HCT116 (cell line): Measurements from ENCODE around the gene CLCF1.

Source experiments
- CTCF ChIP-seq, 3 experiments: fragments of 200-600 bp in 1 of 3; sonication (generic) in 1 of 3; IDR thresholded peaks in 2 of 3; conservative IDR thresholded peaks in 1 of 3; 2 replicates each; pipeline ENCODE4 v1.5.1; 2012 to 2017; ENCODE audit warnings: low read depth in 2 of 3, low read length in 2 of 3, antibody characterized with exemption in 1 of 3, borderline replicate concordance in 1 of 3, control low read depth in 1 of 3, mild to moderate bottlenecking in 1 of 3, mixed read lengths in 1 of 3, mixed run types in 1 of 3, moderate library complexity in 1 of 3; ENCODE audit not compliant: insufficient read depth in 1 of 3
- EZH2 ChIP-seq: fragments of 200-600 bp; sonication (generic); IDR thresholded peaks from 2 replicates; pipeline ENCODE4 v1.6.1; 2017; ENCODE audit warnings: antibody characterized with exemption, mixed run types
- EZH2phosphoT487 ChIP-seq: fragments of 200-600 bp; IDR thresholded peaks from 2 replicates; pipeline ENCODE4 v1.6.1; 2018; ENCODE audit warnings: antibody characterized with exemption, borderline replicate concordance
- JUND ChIP-seq: IDR thresholded peaks from 2 replicates; pipeline ENCODE4 v1.6.1; 2012
- POLR2A ChIP-seq: IDR thresholded peaks from 2 replicates; pipeline ENCODE4 v1.7.0; 2011; ENCODE audit warnings: borderline replicate concordance; ENCODE audit not compliant: insufficient read depth, insufficient read length; ENCODE audit errors: extremely low read depth
- REST ChIP-seq: IDR thresholded peaks from 2 replicates; pipeline ENCODE4 v1.6.1; 2012; ENCODE audit warnings: low read depth
- SIN3A ChIP-seq: IDR thresholded peaks from 2 replicates; pipeline ENCODE4 v1.6.1; 2012; ENCODE audit warnings: low read depth
- YY1 ChIP-seq: IDR thresholded peaks from 2 replicates; pipeline ENCODE4 v1.6.1; 2011; ENCODE audit warnings: low read length, low read depth, moderate library complexity, mild to moderate bottlenecking; ENCODE audit not compliant: insufficient replicate concordance; ENCODE audit errors: extremely low read depth
- ZFX ChIP-seq: fragments of 450-650 bp; IDR thresholded peaks from 2 replicates; pipeline ENCODE4 v1.6.1; 2017
- ZNF274 ChIP-seq: fragments of 200-500 bp; sonication (Bioruptor generic); IDR thresholded peaks from 2 replicates; pipeline ENCODE4 v1.6.1; 2014; ENCODE audit warnings: mild to moderate bottlenecking, low read depth, low read length, inconsistent platforms

- TF ChIP-seq POLR2A (no peak), CTCF (IDR thresholded peaks at IDR 0.05 in 2 of 3, conservative IDR thresholded peaks at IDR 0.05 in 1 of 3; ENCODE audit: borderline replicate concordance in 1 of 3, insufficient read depth in 1 of 3, low read depth in 2 of 3, low read length in 2 of 3) (no peak), EZH2phosphoT487 (no peak), YY1 (no peak), ZFX (no peak), ZNF274 (no peak), SIN3A (no peak), REST (no peak), EZH2 (no peak), JUND (no peak)
Measured at GRCh38 chr11:67397536-67397935, 24.1 kb upstream of the CLCF1 start.
